Measurements from ENCODE around the gene SLC6A7.

DNA sequence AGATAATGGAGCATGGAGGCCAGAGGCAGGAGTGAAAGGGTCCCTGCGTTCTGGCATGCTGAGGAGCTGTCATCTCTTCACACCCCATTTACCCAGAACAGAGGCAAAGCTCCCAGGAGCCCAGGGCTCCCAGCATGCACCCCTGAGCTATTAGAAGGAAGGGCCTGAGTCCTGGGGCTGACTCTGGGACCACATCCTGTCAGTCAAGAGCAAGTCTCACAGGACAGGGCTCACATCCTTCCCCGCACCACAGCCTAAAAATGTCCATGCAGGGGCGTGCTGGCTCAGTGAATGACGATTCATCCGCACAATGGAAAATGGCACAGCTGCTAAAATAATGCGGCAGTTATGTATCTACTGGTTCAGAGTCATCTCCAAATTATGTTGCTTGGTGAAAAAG, 68.3 kb downstream of the SLC6A7 start:
- TF ChIP-seq GATA2 (IDR thresholded peaks at IDR 0.05; ENCODE audit: low read depth, low read length): no peak
- TF ChIP-seq GATA3 (IDR thresholded peaks at IDR 0.05; ENCODE audit: low read depth, low read length): no peak
